Measurements from ENCODE around the gene LRSAM1.

The LRSAM1 gene

DNA sequence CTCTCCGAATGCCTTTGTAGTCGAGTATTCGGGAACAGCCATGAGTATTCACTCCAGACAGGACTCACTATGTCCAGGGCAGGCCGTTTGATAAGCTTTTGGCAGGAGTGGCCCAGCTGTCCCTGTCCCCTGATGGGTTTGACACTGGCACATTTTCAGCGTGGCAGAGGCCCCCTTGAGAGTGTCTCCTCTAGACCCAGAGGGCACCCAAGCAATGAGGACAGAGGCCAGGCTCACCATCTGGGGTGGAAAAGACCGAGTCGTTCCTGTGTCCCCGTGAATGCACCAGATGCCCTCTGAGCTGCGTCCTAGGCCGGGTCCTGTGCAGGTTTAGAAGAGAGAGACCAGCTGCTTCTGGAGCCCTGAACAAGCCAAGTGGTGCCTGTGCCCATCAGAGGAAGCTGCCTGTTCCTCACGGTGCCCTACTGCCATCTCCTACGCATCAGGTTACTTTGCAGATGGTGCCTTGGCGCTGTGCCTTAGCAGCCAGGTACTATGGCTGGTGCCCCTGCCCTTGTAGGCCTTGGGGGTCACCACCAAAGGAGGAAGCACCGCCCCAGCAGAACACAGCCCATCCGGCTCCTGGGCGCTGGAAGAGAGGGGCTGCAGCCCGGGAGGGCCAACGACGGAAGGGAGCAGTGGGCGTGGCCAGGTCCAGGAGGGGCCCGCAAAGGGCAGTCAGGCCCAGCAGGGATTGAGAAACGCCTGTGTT, 42.4 kb downstream of the LRSAM1 start:
- TF ChIP-seq, protein P1, sequence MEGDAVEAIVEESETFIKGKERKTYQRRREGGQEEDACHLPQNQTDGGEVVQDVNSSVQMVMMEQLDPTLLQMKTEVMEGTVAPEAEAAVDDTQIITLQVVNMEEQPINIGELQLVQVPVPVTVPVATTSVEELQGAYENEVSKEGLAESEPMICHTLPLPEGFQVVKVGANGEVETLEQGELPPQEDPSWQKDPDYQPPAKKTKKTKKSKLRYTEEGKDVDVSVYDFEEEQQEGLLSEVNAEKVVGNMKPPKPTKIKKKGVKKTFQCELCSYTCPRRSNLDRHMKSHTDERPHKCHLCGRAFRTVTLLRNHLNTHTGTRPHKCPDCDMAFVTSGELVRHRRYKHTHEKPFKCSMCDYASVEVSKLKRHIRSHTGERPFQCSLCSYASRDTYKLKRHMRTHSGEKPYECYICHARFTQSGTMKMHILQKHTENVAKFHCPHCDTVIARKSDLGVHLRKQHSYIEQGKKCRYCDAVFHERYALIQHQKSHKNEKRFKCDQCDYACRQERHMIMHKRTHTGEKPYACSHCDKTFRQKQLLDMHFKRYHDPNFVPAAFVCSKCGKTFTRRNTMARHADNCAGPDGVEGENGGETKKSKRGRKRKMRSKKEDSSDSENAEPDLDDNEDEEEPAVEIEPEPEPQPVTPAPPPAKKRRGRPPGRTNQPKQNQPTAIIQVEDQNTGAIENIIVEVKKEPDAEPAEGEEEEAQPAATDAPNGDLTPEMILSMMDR (IDR thresholded peaks at IDR 0.05; ENCODE audit: low read depth, low read length): no peak
- H3K4me3 ChIP-seq (ENCODE audit: low read depth, low read length): no peak overlapping the region

DNA sequence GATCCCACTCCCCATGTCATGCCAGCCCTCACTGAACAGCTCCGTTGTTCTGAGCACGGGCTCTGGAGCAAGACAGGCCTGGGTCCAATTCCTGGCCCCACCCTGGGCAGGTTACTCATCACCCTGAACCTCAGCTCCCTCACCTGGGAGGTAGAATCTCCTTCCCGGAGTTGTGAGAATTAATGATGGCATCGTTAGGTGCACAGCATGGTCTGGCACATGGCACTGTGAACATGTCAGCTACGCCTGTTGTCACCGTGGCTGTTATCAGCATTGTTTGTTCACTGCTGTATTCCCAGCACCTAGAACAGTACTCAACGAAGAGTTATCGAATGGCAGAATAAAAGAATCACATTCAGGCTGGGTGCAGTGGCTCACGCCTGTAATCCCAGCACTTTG, 43.0 kb downstream of the LRSAM1 start:
- TF ChIP-seq, protein P1 (IDR thresholded peaks at IDR 0.05; ENCODE audit: low read depth, low read length): no peak

DNA sequence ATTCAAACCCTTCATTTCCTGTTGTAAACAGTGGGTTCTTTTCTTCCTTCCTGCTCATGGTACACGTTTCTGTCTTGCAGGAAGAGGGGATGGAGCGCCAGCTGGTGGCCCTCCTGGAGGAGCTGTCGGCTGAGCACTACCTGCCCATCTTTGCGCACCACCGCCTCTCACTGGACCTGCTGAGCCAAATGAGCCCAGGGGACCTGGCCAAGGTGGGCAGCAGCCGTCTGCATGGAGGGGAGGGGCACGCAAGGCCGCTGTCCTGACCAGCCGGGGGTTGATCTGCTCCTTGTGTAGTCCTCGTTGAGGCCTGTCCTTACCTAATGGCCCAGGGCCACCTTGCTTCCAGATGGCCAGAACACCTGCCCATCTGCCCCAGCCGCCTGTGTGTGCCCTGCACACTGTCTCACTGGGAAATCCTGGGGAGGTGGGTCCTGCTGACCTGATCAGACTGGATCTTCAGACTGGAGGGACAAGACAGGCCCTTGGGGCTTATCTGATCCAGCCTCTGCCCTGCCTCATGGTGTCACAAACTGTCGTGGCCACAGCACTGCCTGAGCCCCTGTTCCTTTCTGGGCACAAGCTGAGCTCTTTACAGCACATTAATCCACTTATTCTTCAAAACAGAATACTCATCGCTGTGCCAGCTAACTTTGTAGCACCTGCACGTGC, 44.7 kb downstream of the LRSAM1 start:
- TF ChIP-seq, protein P1 (IDR thresholded peaks at IDR 0.05; ENCODE audit: low read depth, low read length): no peak
- no peak overlapping the region for H3K4me3 ChIP-seq (ENCODE audit: low read depth, low read length)

More for the DNA sequence above, 43.0 kb downstream of the LRSAM1 start:
- no peak overlapping the region for H3K4me3 ChIP-seq (ENCODE audit: low read depth, low read length)

DNA sequence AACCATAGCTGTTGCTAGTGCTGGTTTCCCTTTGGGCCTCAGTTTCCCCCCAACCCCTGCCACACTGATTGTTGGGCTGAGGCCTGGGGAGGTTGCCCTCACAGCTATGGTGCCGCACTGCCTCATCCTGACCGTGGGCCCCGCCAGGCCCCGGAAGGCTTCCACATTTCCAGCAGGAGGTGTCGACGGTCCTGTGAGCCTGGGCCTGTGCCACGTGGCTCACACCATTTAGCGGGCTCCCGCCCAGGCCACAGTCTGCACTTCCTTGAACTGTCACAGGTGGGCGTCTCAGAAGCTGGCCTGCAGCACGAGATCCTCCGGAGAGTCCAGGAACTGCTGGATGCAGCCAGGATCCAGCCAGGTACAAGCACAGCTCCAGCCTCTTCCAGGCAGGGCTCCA, 45.7 kb downstream of the LRSAM1 start:
- TF ChIP-seq, protein P1 (IDR thresholded peaks at IDR 0.05; ENCODE audit: low read depth, low read length): no peak
- no peak overlapping the region for H3K4me3 ChIP-seq (ENCODE audit: low read depth, low read length)

DNA sequence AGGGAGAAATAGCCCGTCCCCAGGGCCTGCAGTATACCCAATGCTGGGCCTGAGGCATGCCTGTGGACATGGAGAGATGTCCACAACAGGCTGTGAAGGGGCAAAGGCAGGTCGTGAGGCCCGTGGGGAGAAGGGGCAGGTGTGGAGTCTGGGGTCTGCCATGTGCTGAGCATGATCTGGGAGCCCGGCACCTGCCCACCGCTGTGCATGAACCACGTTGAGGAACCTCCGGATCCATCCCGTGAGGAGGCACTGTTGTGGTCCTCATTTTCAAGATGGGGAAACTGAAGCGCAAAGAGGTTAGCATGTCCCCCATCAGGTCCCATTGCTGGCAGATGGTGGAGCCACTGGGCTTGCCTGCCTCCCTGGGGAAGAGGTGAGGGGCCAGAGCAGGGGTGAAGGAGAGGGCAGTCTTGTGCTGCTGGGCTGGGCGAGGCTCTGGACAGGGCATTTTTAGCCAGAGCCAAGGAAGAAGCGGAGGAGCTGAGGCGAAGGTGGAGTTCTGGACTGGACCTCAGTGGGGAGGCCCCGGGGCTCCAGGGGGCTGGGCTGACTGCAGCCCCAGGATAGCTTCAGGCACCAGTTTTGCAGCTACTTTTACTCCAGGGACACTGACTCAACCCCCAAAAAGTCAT, 46.5 kb downstream of the LRSAM1 start:
- H3K4me3 ChIP-seq (ENCODE audit: low read depth, low read length): no peak overlapping the region
- TF ChIP-seq, protein P1 (IDR thresholded peaks at IDR 0.05; ENCODE audit: low read depth, low read length): no peak

DNA sequence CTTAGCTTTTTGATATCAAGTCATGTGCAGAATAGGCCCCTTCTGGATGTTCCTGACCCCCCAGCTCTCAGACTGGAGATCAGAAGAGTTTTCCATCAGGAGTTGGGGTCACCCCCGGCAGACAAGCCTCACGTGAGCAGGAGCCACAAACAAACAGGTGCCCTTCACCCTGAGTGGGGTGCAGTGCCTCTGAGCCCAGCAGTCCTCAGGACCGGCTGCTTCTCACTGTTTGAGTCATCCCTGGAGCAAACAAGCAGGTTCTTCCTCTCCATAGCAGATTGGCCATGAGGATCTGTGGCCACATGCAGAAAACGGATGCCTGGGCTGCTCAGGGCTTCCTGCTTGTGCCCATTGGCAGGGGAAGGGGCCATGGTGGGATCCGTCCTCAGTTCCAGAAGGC, 47.0 kb downstream of the LRSAM1 start:
- TF ChIP-seq, protein P1 (IDR thresholded peaks at IDR 0.05; ENCODE audit: low read depth, low read length): no peak
- H3K4me3 ChIP-seq (ENCODE audit: low read depth, low read length): no peak overlapping the region

DNA sequence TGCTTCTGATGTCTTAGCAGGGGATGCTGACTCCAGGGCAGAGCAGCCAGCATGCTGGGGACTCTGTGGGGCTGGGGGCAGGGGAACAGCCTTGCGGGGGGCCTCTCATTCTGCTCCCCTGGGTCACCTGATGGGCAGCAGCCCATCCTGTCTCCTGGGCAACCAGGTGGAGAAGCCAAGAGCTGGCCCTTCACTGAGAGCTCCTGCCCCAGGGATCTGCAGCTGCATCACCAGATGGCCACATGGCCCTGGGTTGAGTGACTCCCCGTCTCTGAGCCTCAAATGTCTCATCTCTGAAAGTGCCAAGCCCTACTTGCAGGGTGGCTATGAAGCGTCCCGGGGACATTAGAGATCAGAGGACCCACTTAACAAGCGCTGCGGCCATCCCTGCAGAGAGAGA, 49.1 kb downstream of the LRSAM1 start:
- no peak overlapping the region for H3K4me3 ChIP-seq (ENCODE audit: low read depth, low read length)
- TF ChIP-seq, protein P1 (IDR thresholded peaks at IDR 0.05; ENCODE audit: low read depth, low read length): no peak

Data from WI38 (cell line).